Measurements from ENCODE around the gene EME1. TPM values are rescaled to one million over a fixed set of nuclear protein-coding genes. Genes with fewer than 3 reads are reported as not detected.
"Not testable (repeated sequence)": the region's sequence is repeated elsewhere in the genome, so short reads cannot be mapped to it uniquely, and the experiment has no call there.

EME1 gene
- total RNA-seq, 1 experiment from 2014 or later = 9.2 TPM

GRCh38 chr17:50425682-50426471 lies 52.8 kb downstream of the EME1 start, which contains the start of gene ACSF2:
TSS of gene ACSF2 (plus strand) at chr17:50426218. CDS start at chr17:50426262, 44 bp downstream.
- peak; percentile 59 for DNase-seq (ENCODE audit: low read depth)

GRCh38 chr17:50426472-50426782 lies 53.4 kb downstream of the EME1 start:
- DNase-seq (ENCODE audit: low read depth) = no peak

GRCh38 chr17:50426814-50427787 lies 54.1 kb downstream of the EME1 start:
- DNase-seq (ENCODE audit: low read depth) = no peak

GRCh38 chr17:50428126-50428525 lies 55.1 kb downstream of the EME1 start:
- not testable (repeated sequence) for DNase-seq (ENCODE audit: low read depth)

GRCh38 chr17:50428831-50429424 lies 55.9 kb downstream of the EME1 start:
- DNase-seq (ENCODE audit: low read depth) = no peak

GRCh38 chr17:50429793-50430192 lies 56.8 kb downstream of the EME1 start:
- DNase-seq (ENCODE audit: low read depth) = no peak

Other genes with a start within 250 kb of the EME1 start
- 1.7 and 2.6 TPM in 2 replicates for gene SAMD14, start 243.1 kb upstream of the EME1 start, total RNA-seq (2014; rRNA removed; shearing (Covaris generic))
- 28.8 and 36.3 TPM in 2 replicates for gene PPP1R9B, start 222.6 kb upstream of the EME1 start, total RNA-seq (2014; rRNA removed; shearing (Covaris generic))
- gene SGCA, start 207.2 kb upstream of the EME1 start, total RNA-seq (2014; rRNA removed; shearing (Covaris generic)) = 0.51 and 1.3 TPM in 2 replicates
- gene COL1A1, start 171.6 kb upstream of the EME1 start, total RNA-seq (2014; rRNA removed; shearing (Covaris generic)) = 288 and 336 TPM in 2 replicates
- gene TMEM92, start 98.8 kb upstream of the EME1 start, total RNA-seq (2014; rRNA removed; shearing (Covaris generic)) = 1.7 and 6.7 TPM in 2 replicates
- gene XYLT2, start 27.1 kb upstream of the EME1 start, total RNA-seq (2014; rRNA removed; shearing (Covaris generic)) = 12.5 and 15.6 TPM in 2 replicates
- gene MRPL27, start within 50 bp of the EME1 start, total RNA-seq (2014; rRNA removed; shearing (Covaris generic)) = 81.0 and 97.9 TPM in 2 replicates
- 151 and 155 TPM in 2 replicates for gene LRRC59, start 24.3 kb downstream of the EME1 start, total RNA-seq (2014; rRNA removed; shearing (Covaris generic))
- 8.2 and 19.3 TPM in 2 replicates for gene ACSF2, start 53.0 kb downstream of the EME1 start, total RNA-seq (2014; rRNA removed; shearing (Covaris generic))
- gene CHAD, start 95.7 kb downstream of the EME1 start, total RNA-seq (2014; rRNA removed; shearing (Covaris generic)) = not detected in 2 replicates
- gene RSAD1, start 105.6 kb downstream of the EME1 start, total RNA-seq (2014; rRNA removed; shearing (Covaris generic)) = 18.7 and 33.5 TPM in 2 replicates
- 1.5 TPM in 1 of 2 replicates, not detected in the other for gene MYCBPAP, start 135.2 kb downstream of the EME1 start, total RNA-seq (2014; rRNA removed; shearing (Covaris generic))
- not detected in 2 replicates for gene EPN3, start 159.5 kb downstream of the EME1 start, total RNA-seq (2014; rRNA removed; shearing (Covaris generic))
- 16.4 and 40.1 TPM in 2 replicates for gene SPATA20, start 173.9 kb downstream of the EME1 start, total RNA-seq (2014; rRNA removed; shearing (Covaris generic))
- 0.15 and 0.23 TPM in 2 replicates for gene CACNA1G, start 187.5 kb downstream of the EME1 start, total RNA-seq (2014; rRNA removed; shearing (Covaris generic))